Measurements from ENCODE around the gene FAM83C. TPM values are rescaled to one million over a fixed set of nuclear protein-coding genes. Genes with fewer than 3 reads are reported as not detected.
A peak's percentile ranks its signal among the peaks of the same experiment; 100 is the strongest.

The FAM83C gene
- total and polyA plus RNA-seq, 10 of the 15 experiments (the other 5 are each of a cell fraction or from before 2014, with no cell fraction given), result not detected

DNA sequence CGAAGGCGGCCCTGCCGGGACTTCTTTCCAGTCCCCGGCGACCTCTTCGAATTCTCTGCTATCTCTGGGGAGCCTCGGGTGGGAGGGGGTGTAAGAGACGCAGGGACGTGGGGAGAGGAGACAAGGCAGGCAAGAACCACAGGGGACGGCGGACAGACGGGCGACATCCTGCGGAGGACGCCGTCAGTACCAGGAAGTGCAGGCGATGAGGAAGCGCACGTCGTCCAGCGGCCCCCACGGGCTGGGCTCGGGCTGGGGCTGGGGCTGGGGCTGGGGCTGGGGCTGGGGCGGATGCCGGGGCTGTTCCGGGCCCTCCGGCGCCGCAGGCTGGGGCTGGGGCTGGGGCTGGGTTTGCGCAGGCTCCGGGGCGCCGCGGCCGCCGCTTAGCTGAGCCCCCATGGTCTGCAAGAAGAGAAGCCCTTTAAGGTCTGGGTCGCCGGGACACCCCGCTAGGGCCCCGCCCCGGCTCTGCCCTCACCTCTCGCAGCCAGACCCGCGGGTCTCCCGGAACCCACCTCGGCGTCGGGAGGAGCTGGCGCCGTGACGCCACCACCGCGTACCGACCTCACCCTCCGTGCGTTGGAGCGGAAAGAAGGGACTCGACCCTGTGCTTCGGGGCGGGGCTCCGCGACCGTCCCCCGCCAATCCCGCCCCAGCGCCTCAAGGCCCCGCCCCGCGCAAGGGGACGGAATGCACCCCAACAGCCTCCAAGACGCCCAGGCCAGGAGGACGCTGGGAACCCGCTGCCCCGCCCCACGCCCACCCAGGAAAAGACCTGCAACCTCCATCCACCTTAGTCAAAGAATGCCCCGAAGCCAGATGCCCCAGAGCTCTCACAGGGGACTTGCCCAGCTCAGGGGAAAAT, 14.5 kb downstream of the FAM83C start, which contains the start of gene MMP24OS (continued):
- TF ChIP-seq YY1 (IDR thresholded peaks at IDR 0.05; ENCODE audit: low read depth, low read length), result peak; percentile 8; the same call in 1 of the 2 replicates
- TF ChIP-seq, protein P1, sequence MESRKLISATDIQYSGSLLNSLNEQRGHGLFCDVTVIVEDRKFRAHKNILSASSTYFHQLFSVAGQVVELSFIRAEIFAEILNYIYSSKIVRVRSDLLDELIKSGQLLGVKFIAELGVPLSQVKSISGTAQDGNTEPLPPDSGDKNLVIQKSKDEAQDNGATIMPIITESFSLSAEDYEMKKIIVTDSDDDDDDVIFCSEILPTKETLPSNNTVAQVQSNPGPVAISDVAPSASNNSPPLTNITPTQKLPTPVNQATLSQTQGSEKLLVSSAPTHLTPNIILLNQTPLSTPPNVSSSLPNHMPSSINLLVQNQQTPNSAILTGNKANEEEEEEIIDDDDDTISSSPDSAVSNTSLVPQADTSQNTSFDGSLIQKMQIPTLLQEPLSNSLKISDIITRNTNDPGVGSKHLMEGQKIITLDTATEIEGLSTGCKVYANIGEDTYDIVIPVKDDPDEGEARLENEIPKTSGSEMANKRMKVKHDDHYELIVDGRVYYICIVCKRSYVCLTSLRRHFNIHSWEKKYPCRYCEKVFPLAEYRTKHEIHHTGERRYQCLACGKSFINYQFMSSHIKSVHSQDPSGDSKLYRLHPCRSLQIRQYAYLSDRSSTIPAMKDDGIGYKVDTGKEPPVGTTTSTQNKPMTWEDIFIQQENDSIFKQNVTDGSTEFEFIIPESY (IDR thresholded peaks at IDR 0.05), result no peak
- no peak for TF ChIP-seq ZNF207 (IDR thresholded peaks at IDR 0.05; ENCODE audit: borderline replicate concordance)
- no peak for TF ChIP-seq IRF4 (IDR thresholded peaks at IDR 0.05; ENCODE audit: low read depth, low read length)
- TF ChIP-seq, protein P2, sequence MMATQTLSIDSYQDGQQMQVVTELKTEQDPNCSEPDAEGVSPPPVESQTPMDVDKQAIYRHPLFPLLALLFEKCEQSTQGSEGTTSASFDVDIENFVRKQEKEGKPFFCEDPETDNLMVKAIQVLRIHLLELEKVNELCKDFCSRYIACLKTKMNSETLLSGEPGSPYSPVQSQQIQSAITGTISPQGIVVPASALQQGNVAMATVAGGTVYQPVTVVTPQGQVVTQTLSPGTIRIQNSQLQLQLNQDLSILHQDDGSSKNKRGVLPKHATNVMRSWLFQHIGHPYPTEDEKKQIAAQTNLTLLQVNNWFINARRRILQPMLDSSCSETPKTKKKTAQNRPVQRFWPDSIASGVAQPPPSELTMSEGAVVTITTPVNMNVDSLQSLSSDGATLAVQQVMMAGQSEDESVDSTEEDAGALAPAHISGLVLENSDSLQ (IDR thresholded peaks at IDR 0.05), result peak; percentile 62
- TF ChIP-seq, protein P3, sequence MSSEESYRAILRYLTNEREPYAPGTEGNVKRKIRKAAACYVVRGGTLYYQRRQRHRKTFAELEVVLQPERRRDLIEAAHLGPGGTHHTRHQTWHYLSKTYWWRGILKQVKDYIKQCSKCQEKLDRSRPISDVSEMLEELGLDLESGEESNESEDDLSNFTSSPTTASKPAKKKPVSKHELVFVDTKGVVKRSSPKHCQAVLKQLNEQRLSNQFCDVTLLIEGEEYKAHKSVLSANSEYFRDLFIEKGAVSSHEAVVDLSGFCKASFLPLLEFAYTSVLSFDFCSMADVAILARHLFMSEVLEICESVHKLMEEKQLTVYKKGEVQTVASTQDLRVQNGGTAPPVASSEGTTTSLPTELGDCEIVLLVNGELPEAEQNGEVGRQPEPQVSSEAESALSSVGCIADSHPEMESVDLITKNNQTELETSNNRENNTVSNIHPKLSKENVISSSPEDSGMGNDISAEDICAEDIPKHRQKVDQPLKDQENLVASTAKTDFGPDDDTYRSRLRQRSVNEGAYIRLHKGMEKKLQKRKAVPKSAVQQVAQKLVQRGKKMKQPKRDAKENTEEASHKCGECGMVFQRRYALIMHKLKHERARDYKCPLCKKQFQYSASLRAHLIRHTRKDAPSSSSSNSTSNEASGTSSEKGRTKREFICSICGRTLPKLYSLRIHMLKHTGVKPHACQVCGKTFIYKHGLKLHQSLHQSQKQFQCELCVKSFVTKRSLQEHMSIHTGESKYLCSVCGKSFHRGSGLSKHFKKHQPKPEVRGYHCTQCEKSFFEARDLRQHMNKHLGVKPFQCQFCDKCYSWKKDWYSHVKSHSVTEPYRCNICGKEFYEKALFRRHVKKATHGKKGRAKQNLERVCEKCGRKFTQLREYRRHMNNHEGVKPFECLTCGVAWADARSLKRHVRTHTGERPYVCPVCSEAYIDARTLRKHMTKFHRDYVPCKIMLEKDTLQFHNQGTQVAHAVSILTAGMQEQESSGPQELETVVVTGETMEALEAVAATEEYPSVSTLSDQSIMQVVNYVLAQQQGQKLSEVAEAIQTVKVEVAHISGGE (CRISPR knock-in tag; IDR thresholded peaks at IDR 0.05), result no peak
- TF ChIP-seq NFIC (IDR thresholded peaks at IDR 0.05; ENCODE audit: low read depth, low read length), result no peak
- TF ChIP-seq ETV6 (conservative IDR thresholded peaks at IDR 0.05 in 1 of 2, IDR thresholded peaks at IDR 0.05 in 1 of 2; ENCODE audit: borderline replicate concordance in 1 of 2, low read depth in 1 of 2), result no peak
- TF ChIP-seq, protein P4, sequence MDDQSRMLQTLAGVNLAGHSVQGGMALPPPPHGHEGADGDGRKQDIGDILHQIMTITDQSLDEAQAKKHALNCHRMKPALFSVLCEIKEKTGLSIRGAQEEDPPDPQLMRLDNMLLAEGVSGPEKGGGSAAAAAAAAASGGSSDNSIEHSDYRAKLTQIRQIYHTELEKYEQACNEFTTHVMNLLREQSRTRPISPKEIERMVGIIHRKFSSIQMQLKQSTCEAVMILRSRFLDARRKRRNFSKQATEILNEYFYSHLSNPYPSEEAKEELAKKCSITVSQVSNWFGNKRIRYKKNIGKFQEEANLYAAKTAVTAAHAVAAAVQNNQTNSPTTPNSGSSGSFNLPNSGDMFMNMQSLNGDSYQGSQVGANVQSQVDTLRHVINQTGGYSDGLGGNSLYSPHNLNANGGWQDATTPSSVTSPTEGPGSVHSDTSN (IDR thresholded peaks at IDR 0.05; ENCODE audit: insufficient replicate concordance, low read depth, low read length), result peak; percentile 2
- TF ChIP-seq SIX5 (IDR thresholded peaks at IDR 0.05; ENCODE audit: low read depth, low read length, severe bottlenecking), result no peak
- TF ChIP-seq CHD1 (IDR thresholded peaks at IDR 0.05; ENCODE audit: low read depth, low read length), result no peak
- TF ChIP-seq SREBF1 (IDR thresholded peaks at IDR 0.05; ENCODE audit: low read length), result no peak
- TF ChIP-seq, protein P5, sequence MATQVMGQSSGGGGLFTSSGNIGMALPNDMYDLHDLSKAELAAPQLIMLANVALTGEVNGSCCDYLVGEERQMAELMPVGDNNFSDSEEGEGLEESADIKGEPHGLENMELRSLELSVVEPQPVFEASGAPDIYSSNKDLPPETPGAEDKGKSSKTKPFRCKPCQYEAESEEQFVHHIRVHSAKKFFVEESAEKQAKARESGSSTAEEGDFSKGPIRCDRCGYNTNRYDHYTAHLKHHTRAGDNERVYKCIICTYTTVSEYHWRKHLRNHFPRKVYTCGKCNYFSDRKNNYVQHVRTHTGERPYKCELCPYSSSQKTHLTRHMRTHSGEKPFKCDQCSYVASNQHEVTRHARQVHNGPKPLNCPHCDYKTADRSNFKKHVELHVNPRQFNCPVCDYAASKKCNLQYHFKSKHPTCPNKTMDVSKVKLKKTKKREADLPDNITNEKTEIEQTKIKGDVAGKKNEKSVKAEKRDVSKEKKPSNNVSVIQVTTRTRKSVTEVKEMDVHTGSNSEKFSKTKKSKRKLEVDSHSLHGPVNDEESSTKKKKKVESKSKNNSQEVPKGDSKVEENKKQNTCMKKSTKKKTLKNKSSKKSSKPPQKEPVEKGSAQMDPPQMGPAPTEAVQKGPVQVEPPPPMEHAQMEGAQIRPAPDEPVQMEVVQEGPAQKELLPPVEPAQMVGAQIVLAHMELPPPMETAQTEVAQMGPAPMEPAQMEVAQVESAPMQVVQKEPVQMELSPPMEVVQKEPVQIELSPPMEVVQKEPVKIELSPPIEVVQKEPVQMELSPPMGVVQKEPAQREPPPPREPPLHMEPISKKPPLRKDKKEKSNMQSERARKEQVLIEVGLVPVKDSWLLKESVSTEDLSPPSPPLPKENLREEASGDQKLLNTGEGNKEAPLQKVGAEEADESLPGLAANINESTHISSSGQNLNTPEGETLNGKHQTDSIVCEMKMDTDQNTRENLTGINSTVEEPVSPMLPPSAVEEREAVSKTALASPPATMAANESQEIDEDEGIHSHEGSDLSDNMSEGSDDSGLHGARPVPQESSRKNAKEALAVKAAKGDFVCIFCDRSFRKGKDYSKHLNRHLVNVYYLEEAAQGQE (IDR thresholded peaks at IDR 0.05; ENCODE audit: low read depth, low read length), result no peak
- TF ChIP-seq PAX5 (IDR thresholded peaks at IDR 0.05; ENCODE audit: borderline replicate concordance, low read depth, low read length), result peak; percentile 69; the same call in 1 of the 2 replicates
- TF ChIP-seq, protein P6, sequence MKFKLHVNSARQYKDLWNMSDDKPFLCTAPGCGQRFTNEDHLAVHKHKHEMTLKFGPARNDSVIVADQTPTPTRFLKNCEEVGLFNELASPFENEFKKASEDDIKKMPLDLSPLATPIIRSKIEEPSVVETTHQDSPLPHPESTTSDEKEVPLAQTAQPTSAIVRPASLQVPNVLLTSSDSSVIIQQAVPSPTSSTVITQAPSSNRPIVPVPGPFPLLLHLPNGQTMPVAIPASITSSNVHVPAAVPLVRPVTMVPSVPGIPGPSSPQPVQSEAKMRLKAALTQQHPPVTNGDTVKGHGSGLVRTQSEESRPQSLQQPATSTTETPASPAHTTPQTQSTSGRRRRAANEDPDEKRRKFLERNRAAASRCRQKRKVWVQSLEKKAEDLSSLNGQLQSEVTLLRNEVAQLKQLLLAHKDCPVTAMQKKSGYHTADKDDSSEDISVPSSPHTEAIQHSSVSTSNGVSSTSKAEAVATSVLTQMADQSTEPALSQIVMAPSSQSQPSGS (IDR thresholded peaks at IDR 0.05; ENCODE audit: low read length), result no peak
